HG03064 (cell line): ENCODE results near the gene OR6M1.

ENCODE experiments used
- ATAC-seq: cut with Tn5 transposase; IDR thresholded peaks from one replicate; pipeline ENCODE4 v1.9.1; 2021; ENCODE audit warnings: low read depth; ENCODE audit not compliant: unreplicated experiment

Gene OR6M1

DNA sequence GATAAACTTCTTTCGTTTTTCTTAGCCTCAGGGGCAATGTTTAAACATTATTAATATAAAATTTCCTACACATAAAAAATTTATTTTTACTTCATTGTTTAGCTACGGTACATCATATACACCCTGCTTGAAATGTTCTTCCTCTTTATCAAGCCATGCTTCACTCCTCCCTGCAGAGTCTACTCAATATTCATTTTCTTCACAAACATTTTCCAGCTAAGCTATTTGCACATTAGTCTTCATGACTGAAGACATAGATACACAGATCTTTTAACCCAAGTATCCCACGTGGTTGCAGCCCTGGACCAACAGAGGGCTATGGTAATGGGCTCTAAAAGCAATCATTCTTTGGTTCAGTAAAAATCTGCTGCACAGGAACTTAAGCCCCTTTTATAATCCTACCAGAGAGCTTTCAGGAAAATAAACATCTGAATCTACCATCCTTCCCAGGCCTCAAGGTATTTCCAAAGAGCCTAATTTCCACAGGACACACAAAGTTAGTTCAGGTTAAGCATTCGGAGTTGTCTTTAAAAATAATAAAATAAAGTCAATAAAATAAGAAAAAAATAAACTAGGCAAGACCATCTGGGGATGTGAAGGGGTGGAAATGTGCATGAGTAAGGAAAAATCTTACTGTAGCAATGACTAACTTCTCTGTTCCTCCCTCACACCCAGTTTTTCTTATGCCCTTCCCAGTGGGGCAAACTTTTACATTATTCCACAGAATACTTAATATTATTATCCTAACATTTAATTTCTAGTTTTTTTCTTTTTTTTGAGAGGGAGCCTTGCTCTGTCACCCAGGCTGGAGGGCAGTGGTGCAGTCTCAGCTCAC, 30.2 kb downstream of the OR6M1 start:
- no peak for ATAC-seq

- ATAC-seq, result no peak
These were observed 30.9 kb downstream of the OR6M1 start for GRCh38 chr11:123775289-123775688.

GRCh38 chr11:123773959-123774358, 32.2 kb downstream of the OR6M1 start:
- no peak for ATAC-seq

DNA sequence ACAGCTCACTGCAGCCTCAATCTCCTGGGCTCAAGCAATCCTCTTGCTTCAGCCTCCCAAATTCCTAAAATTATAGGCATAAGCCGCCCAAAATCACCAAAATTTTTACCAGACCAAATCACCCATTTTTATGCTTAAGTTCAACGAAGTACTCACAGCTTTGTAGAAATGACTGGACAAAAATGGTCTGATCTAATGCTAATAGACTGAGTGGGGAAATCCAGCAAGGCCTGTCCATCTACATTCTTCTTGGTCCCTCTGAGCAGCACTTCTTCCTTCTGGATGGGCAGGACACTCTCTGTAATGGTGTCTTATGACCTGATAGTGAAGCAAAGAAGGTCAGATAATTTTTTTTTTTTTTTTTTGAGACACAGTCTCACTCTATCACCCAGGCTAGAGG, 33.1 kb downstream of the OR6M1 start:
- ATAC-seq, result no peak

DNA sequence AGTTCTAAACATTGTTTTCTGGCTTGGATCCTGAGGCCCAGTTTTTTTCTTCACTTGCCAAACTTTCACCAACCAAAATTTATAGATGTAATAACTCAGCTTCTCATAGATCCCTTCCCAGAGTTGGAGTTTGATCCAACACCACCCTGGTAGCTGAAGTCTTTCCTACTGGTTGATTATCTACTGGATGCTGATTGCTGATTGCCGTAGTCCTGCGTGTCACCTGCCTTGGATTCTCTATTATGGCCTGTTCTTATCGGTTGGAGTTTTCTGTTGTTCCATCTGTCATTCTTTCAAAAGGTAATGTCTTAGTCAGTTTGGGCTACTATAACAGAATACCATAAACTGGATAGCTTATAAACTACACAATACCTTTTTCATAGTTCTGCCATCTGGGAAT, 34.5 kb downstream of the OR6M1 start:
- ATAC-seq, result no peak

DNA sequence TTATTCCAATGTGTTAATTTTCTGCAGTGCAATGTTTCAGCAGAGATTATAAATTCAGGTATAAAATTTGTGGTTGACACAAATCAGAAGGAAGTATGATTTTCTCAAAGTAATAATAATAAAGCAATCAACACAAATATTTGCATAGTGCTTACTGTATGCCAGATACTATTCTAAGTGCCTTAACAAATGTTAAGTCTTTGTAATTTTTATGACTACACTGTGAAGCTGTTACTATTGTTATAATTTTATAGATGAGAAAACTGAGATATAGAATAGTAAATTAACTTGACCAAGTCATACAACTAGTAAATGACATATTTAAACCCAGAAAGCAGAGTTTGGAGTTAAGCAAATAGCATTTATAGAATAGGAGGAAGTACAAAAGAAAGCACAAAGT, 35.4 kb downstream of the OR6M1 start:
- ATAC-seq, result no peak

- ATAC-seq, result no peak
These were observed 40.5 kb downstream of the OR6M1 start for GRCh38 chr11:123765601-123766000.

- ATAC-seq, result no peak
These were observed 43.7 kb downstream of the OR6M1 start for GRCh38 chr11:123762422-123762821.

GRCh38 chr11:123760894-123761293, 45.3 kb downstream of the OR6M1 start:
- no peak for ATAC-seq

GRCh38 chr11:123757976-123758375, 48.2 kb downstream of the OR6M1 start:
- ATAC-seq, result no peak

- ATAC-seq, result no peak
These were observed 50.3 kb downstream of the OR6M1 start for GRCh38 chr11:123755813-123756212.
